Panc1 (cell line): ENCODE measurements around the gene PLCE1.

Source experiments
- CTCF ChIP-seq: fragments of 450-650 bp; IDR thresholded peaks from 2 replicates; pipeline ENCODE4 v1.5.1; 2017; ENCODE audit warnings: mild to moderate bottlenecking
- POLR2AphosphoS5 ChIP-seq: IDR thresholded peaks from 2 replicates; pipeline ENCODE4 v1.6.1; 2012; ENCODE audit warnings: mild to moderate bottlenecking, low read depth, low read length, moderate library complexity
- TF ChIP-seq, protein P1 (sequence below), 2 experiments: IDR thresholded peaks; 2 replicates each; pipeline ENCODE4 v1.6.1; 2011 to 2012; ENCODE audit warnings: low read depth in 2 of 2, control low read depth in 1 of 2, low read length in 1 of 2, mild to moderate bottlenecking in 1 of 2, moderate library complexity in 1 of 2; ENCODE audit not compliant: insufficient read depth in 1 of 2

GRCh38 chr10:93963434-93963833, 30.3 kb upstream of the PLCE1 start:
- no peak for TF ChIP-seq CTCF
- TF ChIP-seq POLR2AphosphoS5 = no peak
- TF ChIP-seq, protein P1, sequence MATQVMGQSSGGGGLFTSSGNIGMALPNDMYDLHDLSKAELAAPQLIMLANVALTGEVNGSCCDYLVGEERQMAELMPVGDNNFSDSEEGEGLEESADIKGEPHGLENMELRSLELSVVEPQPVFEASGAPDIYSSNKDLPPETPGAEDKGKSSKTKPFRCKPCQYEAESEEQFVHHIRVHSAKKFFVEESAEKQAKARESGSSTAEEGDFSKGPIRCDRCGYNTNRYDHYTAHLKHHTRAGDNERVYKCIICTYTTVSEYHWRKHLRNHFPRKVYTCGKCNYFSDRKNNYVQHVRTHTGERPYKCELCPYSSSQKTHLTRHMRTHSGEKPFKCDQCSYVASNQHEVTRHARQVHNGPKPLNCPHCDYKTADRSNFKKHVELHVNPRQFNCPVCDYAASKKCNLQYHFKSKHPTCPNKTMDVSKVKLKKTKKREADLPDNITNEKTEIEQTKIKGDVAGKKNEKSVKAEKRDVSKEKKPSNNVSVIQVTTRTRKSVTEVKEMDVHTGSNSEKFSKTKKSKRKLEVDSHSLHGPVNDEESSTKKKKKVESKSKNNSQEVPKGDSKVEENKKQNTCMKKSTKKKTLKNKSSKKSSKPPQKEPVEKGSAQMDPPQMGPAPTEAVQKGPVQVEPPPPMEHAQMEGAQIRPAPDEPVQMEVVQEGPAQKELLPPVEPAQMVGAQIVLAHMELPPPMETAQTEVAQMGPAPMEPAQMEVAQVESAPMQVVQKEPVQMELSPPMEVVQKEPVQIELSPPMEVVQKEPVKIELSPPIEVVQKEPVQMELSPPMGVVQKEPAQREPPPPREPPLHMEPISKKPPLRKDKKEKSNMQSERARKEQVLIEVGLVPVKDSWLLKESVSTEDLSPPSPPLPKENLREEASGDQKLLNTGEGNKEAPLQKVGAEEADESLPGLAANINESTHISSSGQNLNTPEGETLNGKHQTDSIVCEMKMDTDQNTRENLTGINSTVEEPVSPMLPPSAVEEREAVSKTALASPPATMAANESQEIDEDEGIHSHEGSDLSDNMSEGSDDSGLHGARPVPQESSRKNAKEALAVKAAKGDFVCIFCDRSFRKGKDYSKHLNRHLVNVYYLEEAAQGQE (IDR thresholded peaks at IDR 0.05; ENCODE audit: insufficient read depth in 1 of 2, low read depth in 2 of 2, low read length in 1 of 2) = no peak
